Occipital lobe (tissue), 2 donors: ENCODE data around the gene FCRL5. TPM values are rescaled to one million over a fixed set of nuclear protein-coding genes. Genes with fewer than 3 reads are reported as not detected.
"Not testable (repeated sequence)": the region's sequence is repeated elsewhere in the genome, so short reads cannot be mapped to it uniquely, and the experiment has no call there.

Experiments used
- DNase-seq: peaks from one replicate; lab custom pipeline; 2025; lab: John Stamatoyannopoulos, UW
- total RNA-seq: library from RNA; depleted of rRNA; stranded (reverse); fragments of >200 nt; gene quantifications from one replicate; pipeline ENCODE4 v1.2.3, GENCODE V29; 2014

The FCRL5 gene
- total RNA-seq: not detected

DNA sequence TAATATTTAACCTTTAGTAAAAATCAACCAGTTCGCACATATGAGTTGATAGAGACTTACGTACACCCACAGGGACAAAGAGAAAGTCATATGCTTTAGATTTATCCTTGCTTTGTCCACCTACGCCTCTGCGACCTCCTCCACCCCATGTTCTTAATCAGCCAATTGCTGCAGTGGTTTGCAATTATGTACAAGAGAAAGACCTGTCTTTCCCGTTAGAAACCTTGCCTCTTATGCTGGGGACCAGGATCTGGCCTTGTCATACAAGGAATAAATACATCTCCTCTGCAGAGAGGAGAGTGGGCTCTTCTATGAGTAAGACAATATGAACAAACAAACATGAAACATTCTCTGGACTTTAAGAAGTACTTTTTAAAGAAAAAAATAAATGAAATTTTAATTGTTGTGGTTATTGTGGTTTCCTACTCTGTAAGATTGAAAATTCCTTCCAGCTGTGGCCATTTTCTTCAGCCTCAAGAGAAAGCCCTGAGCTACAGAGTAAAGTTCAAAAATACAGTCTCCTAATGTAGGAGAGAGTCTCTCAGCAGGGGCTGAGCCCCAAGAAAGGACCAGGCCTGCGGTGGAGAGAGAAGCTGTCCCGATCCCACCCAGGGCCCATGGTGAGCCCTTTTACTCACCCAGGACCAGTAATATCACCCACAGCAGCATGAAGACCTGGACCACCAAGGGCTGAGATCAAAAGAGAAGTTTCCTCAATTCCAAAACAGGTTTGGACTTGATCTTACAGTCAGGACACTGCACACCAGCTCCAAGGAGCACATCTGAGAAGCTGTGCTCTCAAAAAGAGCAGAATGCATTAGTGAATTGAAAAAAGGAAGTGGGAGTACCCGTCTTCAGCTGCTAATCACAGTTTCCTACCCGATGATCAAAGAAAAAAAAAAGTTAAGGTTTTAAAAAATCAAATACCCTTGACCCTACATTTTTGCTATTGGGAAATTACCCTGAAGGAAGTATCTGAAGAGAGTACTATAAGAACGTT, at the start of gene FCRL5:
Gene FCRL5 (minus strand): TSS at position 822 of the 1,000 bp plus-strand sequence. CDS start 153 bp downstream, at position 669.
- no peak for DNase-seq

DNA sequence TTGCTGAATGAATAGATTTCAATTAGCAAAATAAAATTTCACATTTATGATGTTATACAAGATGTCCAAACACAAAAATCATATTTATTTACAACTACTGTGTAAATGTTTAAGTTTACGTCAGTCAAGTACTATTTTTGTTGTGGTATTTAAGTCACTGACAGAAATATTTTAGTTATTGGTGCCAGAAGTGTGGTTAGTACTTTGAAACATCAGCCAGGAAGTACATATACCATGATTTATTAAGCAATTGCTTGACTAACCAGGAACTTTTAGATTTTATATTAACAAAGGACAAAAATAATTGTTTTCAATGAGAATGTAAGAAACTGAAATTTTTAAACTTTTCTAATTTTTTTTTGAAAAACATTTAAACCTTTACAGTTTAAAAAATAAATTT, 47.9 kb upstream of the FCRL5 start:
- no peak for DNase-seq

DNA sequence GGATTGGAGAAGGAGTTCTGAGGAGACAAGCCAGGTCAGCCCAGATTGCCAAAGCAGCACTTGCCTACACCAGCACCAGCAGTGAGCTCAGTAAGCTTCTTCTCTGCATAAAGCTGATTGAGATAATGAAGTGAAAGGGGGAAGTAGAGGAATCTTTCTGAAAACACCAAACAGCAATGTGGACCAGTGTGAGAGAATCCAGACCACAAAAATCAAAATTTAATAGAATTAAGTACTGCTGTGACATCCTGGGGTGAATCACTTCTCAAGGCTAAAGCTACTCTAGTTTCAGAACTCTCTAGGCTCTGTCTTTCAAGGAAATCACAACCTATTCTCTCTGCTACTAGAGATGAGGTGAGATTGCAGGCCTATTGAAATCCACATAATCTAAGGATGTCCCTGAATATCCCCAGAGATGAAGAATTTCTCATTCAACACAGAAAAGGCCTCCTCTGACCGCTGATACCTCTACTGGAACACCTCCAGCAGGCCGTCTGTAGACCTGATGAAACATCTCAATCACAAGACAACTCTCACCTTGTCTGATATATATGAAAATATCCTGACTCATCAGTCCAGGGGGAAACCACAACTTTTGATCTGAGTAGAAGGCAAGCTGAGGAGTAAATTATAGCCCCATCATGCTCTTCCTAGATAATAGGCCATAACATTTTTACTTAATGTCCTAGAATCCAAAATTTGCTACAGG, 45.8 kb upstream of the FCRL5 start, which contains the start of gene FCRL4:
Gene FCRL4 (minus strand): TSS at position 127 of the 709 bp plus-strand sequence. CDS start 141 bp downstream, outside the sequence.
- DNase-seq: no peak

DNA sequence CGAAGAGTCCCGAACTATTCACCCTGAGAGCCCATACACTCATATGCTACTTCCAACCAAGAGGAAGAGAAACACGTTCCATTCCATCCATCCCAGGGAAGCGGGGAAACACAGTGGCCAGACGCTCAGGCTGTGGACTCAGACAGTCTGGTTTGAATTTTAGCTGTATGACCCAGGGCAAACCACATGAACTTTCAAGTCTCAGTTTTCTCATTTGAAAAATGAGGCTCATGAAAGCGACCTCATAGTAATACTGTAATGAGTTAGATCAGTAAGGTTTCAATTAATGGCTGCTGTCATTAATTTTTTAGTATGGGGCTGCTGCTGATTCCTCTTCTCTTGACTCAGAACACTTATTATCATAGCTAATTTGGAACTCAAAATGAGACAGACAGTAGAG, 44.1 kb upstream of the FCRL5 start:
- no peak for DNase-seq

DNA sequence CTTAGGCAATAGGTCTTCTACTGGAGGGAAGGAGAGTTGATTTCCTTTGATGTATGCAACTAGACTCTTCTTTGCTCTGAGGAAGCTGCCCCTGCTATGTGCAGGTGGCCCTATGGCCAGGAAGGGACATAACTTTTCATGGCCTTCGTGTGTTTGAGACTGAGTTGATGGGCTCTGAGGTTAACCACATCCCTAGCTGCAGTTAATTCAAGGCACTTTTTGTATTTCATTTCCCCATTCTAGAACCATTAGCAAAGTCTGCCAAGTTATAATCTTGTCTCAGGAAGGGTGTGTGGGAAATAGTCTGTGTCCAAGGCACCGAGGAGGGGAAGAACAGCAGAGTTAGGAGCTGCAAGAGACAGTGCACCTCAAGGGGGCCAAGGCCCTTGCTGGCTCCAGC, 43.0 kb upstream of the FCRL5 start:
- no peak for DNase-seq

DNA sequence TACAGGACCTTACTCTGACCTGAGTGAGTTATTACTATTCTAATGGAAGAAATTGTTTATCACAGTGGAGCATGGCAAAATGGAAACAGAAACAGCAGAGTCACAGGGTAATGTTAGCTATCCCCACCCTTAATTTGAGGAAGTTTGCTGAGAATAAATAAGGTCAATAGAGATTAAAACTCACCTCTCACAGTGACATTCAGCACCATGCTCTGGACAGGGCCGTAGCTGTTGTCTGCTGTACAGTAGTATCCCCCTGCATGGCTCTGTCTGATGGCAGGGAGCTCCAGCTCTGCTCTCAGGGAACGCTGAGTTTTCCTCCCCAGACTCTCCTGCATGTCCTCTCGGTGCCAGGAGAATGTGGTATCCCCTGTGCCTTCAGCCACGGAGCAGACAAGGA, 33.7 kb upstream of the FCRL5 start:
- DNase-seq: no peak

DNA sequence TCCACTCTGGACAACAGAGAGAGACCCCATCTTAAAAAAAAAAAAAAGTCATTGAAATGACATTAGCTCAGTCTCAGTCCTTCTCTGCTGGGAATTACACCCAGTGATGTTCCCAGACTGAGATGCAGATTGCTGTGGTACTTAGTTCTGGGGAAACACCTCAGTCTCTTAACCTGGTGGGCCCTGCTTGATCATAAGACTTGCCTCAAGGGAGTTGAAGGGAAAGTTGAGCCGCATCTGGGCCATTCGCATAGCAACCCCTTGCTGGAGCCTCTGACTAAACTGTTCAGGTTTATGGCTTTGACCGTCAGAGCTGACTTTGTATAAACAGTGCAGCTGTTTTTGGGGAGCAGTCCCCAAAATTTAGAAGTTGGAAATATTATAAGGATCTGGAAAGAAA, 32.2 kb upstream of the FCRL5 start:
- DNase-seq: no peak

DNA sequence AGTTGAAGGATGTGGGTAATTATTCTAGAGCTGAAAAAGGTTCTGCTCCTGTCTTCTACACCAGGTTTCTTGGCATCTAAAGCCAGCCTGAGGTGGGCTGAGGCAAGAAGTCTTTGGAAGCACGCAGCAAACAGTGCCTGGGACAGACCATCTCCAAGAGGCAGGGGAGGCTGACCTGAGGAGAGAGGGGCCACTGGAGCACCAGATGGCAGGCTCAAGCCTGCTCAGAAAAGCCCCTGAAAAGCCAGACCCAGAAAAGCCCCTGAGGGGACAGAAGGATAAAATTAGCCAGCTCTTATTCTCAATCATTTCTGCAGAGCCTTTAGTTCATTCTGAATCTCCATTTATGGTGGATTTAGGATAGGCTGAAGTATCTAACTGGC, 28.5 kb upstream of the FCRL5 start:
- no peak for DNase-seq

DNA sequence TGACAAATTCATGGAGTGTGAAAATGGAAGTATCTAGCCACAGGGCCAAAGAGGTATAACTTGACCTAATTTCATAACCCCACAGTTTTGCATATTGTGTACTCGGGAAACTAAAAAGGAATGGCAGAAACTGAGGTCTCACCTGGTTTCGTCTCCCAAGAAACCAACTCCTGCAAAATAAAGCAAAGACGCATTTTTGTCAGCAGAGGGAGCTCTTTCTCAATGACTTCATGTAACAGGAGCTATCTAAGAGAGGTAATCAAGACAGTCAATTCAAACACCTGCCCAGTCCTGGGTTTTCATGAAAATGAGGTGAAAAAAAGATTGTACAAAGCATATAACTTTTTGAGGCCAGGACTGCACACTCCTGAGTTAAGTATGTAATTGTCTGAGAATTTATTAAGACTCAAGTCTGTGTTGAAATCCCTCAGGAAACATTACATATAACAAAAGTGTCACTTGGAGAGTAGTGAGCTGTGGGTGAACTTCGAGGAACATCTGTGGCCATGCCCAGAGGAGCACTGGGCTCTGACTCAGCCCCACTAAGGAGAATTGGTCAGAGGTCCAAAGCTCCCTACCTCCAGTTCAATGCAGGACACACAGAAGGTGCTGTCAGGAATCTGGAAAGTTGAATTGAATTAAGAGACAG, 28.0 kb upstream of the FCRL5 start:
- DNase-seq: no peak

DNA sequence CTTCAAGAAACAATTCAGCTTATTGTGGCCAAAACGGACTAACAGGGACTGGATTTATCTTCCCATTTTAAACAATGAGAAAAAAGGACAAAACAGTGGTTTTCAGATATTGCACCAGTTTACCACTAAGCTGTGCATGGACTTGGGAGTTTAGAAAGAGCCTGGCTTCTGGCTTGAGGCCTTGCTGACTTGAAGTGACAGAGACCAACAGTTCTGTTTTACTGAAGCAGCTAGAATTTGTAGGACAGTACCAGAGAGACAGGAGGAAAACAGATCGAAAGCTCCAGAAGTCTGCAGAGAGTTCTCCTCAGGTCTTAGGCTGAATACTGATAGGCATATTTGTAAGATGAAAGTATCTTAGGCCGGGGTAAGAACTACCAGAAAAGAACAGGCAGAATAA, 25.1 kb upstream of the FCRL5 start:
- DNase-seq: no peak

DNA sequence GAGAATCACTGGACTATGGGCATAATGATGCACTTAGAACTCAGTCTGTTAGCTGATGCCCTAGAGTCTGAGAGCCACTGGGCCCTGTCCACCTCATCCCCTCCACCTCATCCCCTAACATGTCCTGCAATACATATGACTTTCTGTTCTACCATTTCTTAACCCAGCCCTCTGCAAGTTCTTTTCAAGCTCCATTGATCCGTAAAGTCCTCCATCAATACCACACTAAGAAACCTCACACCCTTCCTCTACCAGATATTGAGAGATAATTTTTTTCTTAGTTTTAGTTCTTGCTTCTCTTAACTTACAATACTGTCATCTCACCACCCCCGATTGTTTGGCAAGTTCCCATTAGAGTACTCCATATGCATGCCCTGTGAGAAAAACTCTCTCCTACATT, 23.4 kb upstream of the FCRL5 start:
- DNase-seq: no peak

DNA sequence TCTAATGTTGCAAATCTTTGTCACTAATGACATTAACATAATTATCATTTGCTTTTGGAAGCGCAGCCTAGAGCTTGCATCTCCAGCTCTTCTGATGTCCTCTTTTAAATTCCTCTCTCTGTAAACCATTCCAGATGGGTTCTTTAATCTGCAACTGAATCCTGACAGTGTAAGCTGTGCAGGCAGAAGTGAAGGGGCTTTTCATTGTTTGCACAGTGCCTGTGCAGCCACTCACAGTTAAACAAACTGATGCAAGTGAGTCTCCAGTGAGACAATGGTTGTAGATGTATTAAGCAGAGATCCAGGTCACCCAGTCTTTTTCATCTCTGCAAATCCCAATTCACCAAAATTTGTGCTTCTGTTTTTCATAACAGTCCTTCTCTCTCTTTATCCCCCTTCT, 22.5 kb upstream of the FCRL5 start:
- DNase-seq: no peak

DNA sequence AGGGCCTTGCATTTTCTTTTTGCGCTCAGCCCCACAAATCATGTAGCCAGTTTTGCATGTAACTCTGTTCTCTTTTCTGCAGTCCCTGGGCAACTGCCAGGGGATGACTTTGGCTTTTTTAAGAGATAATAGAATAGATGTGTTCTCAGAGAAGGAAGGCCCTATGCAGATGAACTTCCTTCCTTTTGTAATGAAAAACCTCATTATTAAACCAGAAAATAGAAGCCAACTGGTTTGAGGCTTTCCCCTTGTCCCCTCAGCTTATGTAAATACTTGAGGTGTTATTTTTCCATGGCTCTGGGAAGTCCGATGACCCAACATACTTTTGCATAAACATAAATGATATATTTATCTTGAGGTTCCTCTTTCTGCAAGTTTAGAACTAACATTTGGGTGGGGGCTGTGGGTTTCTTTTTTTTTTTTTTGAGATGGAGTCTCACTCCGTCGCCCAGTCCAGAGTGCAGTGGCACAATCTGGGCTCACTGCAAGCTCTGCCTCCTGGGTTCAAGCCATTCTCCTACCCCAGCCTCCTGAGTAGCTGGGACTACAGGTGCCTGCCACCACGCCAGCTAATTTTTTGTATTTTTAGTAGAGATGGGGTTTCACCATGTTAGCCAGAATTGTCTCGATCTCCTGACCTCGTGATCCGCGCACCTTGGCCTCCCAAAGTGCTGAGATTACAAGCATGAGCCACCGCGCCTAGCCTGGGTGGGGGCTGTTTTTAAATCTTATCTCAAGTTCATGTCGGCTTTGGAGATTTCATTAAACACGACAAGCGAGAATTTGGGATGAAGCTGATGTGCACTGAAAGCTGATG, 14.4 kb upstream of the FCRL5 start:
- no peak for DNase-seq

DNA sequence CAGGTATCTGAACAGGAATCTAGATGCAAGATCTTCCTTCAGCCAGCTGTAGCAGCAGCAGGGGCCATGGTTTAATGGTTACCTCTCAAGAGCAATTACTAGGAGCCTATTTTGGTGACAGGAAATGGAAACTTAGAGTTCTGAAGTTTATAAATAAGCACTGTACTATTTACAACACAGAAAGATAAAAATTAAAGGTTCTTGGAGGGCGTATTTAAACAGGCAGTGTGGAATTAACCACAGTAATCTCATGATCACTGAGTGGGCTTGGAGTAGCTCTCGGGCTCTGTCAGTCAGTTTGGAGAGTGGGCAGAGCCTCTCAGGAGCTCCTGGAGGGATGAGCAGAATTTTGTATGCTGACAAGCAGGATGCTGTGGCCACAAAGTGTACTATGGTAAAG, 10.2 kb upstream of the FCRL5 start:
- DNase-seq: no peak

DNA sequence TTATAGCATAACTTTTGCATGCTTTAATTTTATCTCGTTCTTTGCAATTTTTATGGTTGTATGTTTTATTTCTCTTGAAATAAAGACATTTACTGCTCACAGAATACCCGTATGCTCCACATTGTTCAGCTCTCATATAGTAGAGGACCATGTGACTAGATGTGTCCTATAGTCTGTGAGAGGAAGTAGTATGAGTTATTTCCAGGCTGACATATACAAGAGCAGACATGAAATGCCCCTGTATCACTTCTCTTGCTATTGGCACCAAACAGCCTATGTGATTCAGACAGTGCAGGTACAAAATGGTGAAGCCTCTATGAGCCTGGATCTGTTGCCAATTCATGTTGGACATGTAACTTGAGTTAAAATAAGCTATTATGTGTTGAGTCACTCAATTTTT, 5.8 kb upstream of the FCRL5 start:
- no peak for DNase-seq

DNA sequence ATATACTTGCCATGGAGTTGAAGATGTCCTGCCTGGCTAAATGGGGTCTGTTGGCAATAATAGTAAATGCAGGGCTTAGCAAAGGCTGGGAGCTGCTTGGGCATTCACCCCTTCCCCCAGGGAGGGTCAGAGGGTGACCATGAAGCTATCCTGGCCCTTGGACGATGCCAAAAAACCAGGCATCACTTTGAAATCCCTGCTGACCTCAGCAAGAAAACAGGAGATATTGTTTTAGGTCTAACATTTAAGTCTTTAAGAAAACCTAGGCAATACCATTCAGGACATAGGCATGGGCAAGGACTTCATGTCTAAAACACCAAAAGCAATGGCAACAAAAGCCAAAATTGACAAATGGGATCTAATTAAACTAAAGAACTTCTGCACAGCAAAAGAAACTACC, 4.2 kb downstream of the FCRL5 start:
- DNase-seq: not testable (repeated sequence)

DNA sequence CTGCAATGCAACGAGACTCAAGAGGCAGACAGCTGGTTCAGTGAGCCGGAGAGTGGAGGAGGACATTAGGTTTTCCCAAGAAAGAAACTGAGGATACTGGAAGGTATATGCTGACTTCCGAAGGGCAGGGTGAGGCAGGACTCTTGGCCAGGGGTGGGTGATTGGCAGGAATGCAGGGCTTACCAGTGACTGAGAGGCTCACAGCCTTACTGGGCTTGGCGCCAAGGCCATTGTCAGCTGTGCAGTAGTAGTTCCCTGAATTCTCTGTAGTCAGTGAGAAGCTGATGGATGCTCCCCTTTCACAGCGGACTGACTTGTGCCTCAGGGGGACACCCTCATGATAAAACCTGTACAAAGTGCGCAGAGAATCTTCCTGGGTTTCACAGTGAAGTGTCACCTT, 9.6 kb downstream of the FCRL5 start:
- no peak for DNase-seq

DNA sequence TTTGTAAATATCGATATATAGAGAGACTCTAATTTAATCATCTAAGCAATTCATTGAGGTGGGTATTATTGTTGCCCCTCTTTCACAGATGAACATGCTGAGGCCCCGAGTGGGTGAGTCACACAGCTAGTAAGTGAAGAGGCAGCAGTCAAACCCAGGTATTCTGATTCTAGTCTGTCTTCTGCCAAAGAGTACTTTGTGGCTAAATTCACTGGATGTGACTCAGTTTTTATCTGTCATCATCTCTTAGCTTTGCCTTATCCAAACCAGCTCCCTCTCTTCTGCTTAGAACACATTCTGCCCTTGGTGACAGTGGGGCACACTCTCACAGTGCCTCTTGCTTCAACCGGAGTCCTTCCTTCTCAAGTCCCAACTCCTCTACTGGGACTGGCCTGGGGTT, 11.5 kb downstream of the FCRL5 start:
- no peak for DNase-seq

DNA sequence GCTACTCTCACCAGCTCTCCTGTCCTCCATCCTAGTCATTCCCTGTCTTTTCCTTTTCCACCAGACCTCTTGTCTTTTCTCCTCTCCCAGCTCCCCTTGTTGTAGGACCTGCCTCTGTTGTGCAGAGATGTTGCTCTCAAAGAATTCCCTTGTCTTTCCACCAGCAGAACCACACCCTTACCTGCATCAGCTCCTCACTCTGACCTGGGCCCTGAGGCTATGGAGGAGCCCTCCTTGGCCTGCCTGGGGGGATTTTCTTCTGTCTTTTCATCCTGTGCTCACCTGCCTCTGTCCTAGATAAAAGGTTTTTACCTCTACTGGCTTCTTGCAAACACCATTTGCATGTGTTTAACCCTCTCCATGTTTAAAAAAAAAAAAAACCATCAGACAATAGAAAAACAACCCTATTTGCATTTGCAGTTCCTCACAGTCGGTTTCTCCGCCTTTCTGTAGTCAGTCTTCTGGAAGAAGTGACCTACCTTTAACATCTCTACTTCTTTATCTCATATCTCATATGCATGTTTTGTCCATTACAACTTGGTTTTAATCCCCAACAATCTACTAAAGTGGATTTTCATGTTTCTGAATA, 12.1 kb downstream of the FCRL5 start:
- DNase-seq: no peak

DNA sequence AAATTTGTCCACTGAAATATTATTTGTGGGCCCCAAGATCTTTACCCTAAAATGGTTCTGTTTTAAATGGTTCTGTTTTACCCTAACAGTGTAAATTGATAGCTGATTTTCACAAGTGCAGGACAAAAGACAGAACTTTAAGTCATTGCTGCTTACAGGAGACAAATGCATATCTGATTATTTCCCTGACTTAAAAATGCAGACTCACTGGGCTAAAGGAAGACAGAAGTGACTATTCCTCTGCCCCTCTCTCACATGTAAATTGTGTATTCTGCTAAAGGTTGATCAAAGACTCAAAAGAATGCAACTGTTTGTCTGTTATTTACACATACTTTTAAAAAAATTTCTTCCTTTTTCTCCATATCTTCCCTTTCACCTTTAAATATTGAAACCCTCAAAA, 12.7 kb downstream of the FCRL5 start:
- no peak for DNase-seq

DNA sequence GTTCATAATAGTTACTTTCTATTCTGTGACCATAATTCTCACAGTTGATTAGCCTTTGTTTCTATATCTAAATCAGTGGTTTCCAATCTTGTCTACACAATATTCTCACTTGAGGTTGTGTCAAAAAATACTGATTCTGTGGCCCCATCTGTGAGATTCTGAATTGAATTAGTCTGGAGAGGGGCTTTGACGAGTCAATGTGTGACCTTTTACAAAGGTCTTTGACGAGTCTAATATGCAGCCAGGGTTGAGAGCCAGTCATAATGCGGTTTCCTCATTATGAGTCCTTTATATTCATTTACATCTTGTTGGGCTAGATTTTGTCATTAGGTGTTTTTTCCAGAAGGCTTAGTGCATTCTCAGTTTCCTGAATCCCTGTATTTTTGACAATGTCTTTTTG, 19.7 kb downstream of the FCRL5 start:
- no peak for DNase-seq
